ENCODE results near the gene MKRN3. TPM values are rescaled to one million over a fixed set of nuclear protein-coding genes. Genes with fewer than 3 reads are reported as not detected.

Gene MKRN3
- total and polyA plus RNA-seq, 2 donors, result 1.3 to 2.3 TPM

DNA sequence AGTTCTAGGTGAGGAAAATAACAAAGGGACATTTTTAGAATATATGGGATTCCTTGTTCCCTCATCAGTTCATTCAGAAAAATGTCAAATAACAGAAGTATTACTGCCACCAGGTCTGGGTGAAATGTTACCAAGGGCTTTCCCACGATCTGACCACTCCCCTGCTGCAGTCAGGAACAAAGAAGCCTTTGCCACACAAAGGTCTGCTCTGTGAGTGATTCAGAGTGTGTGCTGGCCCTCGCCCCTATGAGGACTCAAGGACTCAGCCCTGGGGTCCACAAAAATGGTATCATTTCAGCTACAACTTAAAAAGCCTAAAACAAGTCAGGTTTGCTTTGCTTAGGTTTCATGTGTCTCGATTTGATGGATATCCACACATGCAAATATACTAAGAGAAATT lies 5.0 kb downstream of the MKRN3 start:
- no peaks in the 10 kb centered on the region for H3K27me3 ChIP-seq (ENCODE audit: control insufficient read depth in 2 of 2, insufficient read depth in 1 of 2, low read length in 1 of 2)
- peaks cover 1 to 12% of the 10 kb centered on the region in 2 donors for H3K9me3 ChIP-seq (ENCODE audit: control insufficient read depth in 2 of 2, insufficient read depth in 1 of 2, low read length in 1 of 2)

GRCh38 chr15:23572844-23573243 lies 7.4 kb downstream of the MKRN3 start:
- Histone ChIP-seq H3K4me1 (ENCODE audit: control insufficient read depth in 2 of 2, insufficient read depth in 2 of 2, low read length in 2 of 2) (no peaks in the 10 kb centered on the region), H3K9me3 (ENCODE audit: control insufficient read depth in 2 of 2, insufficient read depth in 1 of 2, low read length in 1 of 2) (no peaks in the 10 kb centered on the region), H3K4me3 (ENCODE audit: low read length in 2 of 2) (no peak overlapping the region), H3K36me3 (ENCODE audit: control insufficient read depth in 2 of 2, insufficient read depth in 2 of 2, low read length in 1 of 2) (no peaks in the 10 kb centered on the region), H3K27ac (ENCODE audit: low read depth in 1 of 2, low read length in 1 of 2) (no peak overlapping the region), H3K27me3 (ENCODE audit: control insufficient read depth in 2 of 2, insufficient read depth in 1 of 2, low read length in 1 of 2) (no peaks in the 10 kb centered on the region)
- 84% methylated on average over 4 of the region's 4 CpGs for WGBS
- DNase-seq (ENCODE audit: low read depth in 6 of 9, low spot score in 9 of 9), result no peak

More for the DNA sequence above, 5.0 kb downstream of the MKRN3 start:
- H3K27ac ChIP-seq (ENCODE audit: low read depth in 1 of 2, low read length in 1 of 2), result no peak overlapping the region
- H3K4me3 ChIP-seq (ENCODE audit: low read length in 2 of 2), result no peak overlapping the region
- 45% methylated on average over 3 of the region's 3 CpGs for WGBS
- H3K4me1 ChIP-seq (ENCODE audit: control insufficient read depth in 2 of 2, insufficient read depth in 2 of 2, low read length in 2 of 2), result no peaks in the 10 kb centered on the region
- no peak for DNase-seq (ENCODE audit: low read depth in 6 of 9, low spot score in 9 of 9)
- H3K36me3 ChIP-seq (ENCODE audit: control insufficient read depth in 2 of 2, insufficient read depth in 2 of 2, low read length in 1 of 2), result no peaks in the 10 kb centered on the region

- no peak overlapping the region for H3K27ac ChIP-seq (ENCODE audit: low read depth in 1 of 2, low read length in 1 of 2)
- H3K9me3 ChIP-seq (ENCODE audit: control insufficient read depth in 2 of 2, insufficient read depth in 1 of 2, low read length in 1 of 2), result no peaks in the 10 kb centered on the region
- WGBS, result 39% methylated on average over 3 of the region's 3 CpGs
- no peaks in the 10 kb centered on the region for H3K4me1 ChIP-seq (ENCODE audit: control insufficient read depth in 2 of 2, insufficient read depth in 2 of 2, low read length in 2 of 2)
- peak in 3 of 9 donors; percentile 8 to 48 (median 41) for DNase-seq (ENCODE audit: low read depth in 6 of 9, low spot score in 9 of 9)
- H3K36me3 ChIP-seq (ENCODE audit: control insufficient read depth in 2 of 2, insufficient read depth in 2 of 2, low read length in 1 of 2), result no peaks in the 10 kb centered on the region
- no peaks in the 10 kb centered on the region for H3K27me3 ChIP-seq (ENCODE audit: control insufficient read depth in 2 of 2, insufficient read depth in 1 of 2, low read length in 1 of 2)
- H3K4me3 ChIP-seq (ENCODE audit: low read length in 2 of 2), result no peak overlapping the region
Observed at GRCh38 chr15:23574742-23575141, 9.3 kb downstream of the MKRN3 start.

DNA sequence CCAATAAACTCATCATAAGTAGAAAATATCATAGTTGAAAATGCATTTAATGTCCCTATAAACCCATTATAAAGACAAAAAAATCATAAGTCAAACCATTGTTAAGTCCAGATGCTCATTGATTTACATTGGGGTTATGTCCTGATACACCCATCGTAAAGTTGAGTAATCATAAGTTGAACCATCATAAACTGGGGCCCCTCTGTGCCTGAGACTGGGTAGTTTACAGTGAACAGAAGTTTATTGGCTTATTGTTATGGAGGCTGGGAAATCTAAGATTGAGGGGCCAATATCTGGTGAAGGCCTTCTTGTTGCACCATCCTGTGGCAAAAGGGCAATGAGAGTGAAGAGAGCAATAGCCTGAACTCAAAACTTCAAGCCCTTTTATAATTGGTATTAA lies 10.6 kb downstream of the MKRN3 start:
- WGBS, result 82% methylated on average over 1 of the region's 1 CpG
- H3K36me3 ChIP-seq (ENCODE audit: control insufficient read depth in 2 of 2, insufficient read depth in 2 of 2, low read length in 1 of 2), result no peaks in the 10 kb centered on the region
- H3K9me3 ChIP-seq (ENCODE audit: control insufficient read depth in 2 of 2, insufficient read depth in 1 of 2, low read length in 1 of 2), result no peaks in the 10 kb centered on the region
- no peak overlapping the region for H3K4me3 ChIP-seq (ENCODE audit: low read length in 2 of 2)
- H3K4me1 ChIP-seq (ENCODE audit: control insufficient read depth in 2 of 2, insufficient read depth in 2 of 2, low read length in 2 of 2), result no peaks in the 10 kb centered on the region
- no peak overlapping the region for H3K27ac ChIP-seq (ENCODE audit: low read depth in 1 of 2, low read length in 1 of 2)
- H3K27me3 ChIP-seq (ENCODE audit: control insufficient read depth in 2 of 2, insufficient read depth in 1 of 2, low read length in 1 of 2), result no peaks in the 10 kb centered on the region
- no peak for DNase-seq (ENCODE audit: low read depth in 6 of 9, low spot score in 9 of 9)

GRCh38 chr15:23578521-23579150 lies 13.2 kb downstream of the MKRN3 start:
- H3K9me3 ChIP-seq (ENCODE audit: control insufficient read depth in 2 of 2, insufficient read depth in 1 of 2, low read length in 1 of 2), result no peaks in the 10 kb centered on the region
- no peak for DNase-seq (ENCODE audit: low read depth in 6 of 9, low spot score in 9 of 9)
- 82% methylated on average over 4 of the region's 4 CpGs for WGBS
- H3K27me3 ChIP-seq (ENCODE audit: control insufficient read depth in 2 of 2, insufficient read depth in 1 of 2, low read length in 1 of 2), result no peaks in the 10 kb centered on the region
- no peaks in the 10 kb centered on the region for H3K36me3 ChIP-seq (ENCODE audit: control insufficient read depth in 2 of 2, insufficient read depth in 2 of 2, low read length in 1 of 2)
- H3K27ac ChIP-seq (ENCODE audit: low read depth in 1 of 2, low read length in 1 of 2), result no peak overlapping the region
- no peaks in the 10 kb centered on the region for H3K4me1 ChIP-seq (ENCODE audit: control insufficient read depth in 2 of 2, insufficient read depth in 2 of 2, low read length in 2 of 2)
- no peak overlapping the region for H3K4me3 ChIP-seq (ENCODE audit: low read length in 2 of 2)

DNA sequence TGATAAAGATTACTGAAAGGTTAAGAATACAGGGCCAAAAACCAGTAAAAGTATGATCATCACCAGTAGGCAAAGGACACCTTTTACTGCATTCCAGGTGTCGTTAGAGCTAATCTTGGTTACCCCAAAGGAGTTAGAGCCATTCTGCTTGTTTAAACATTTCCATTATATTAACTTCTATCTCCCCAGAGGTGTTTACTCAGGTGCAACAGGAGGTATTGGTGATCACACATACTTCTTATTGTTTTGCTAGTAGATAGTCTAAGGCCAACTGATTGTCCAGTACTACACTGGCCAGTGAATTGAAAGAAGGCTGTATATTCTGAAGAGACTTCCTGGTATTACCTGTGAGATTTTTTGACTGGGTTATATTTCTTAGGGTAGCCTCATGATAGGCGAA lies 22.8 kb downstream of the MKRN3 start:
- DNase-seq (ENCODE audit: low read depth in 6 of 9, low spot score in 9 of 9), result no peak
- Histone ChIP-seq H3K9me3 (ENCODE audit: control insufficient read depth in 2 of 2, insufficient read depth in 1 of 2, low read length in 1 of 2) (no peaks in the 10 kb centered on the region), H3K4me3 (ENCODE audit: low read length in 2 of 2) (no peak overlapping the region), H3K36me3 (ENCODE audit: control insufficient read depth in 2 of 2, insufficient read depth in 2 of 2, low read length in 1 of 2) (no peaks in the 10 kb centered on the region), H3K27ac (ENCODE audit: low read depth in 1 of 2, low read length in 1 of 2) (no peak overlapping the region), H3K4me1 (ENCODE audit: control insufficient read depth in 2 of 2, insufficient read depth in 2 of 2, low read length in 2 of 2) (no peaks in the 10 kb centered on the region), H3K27me3 (ENCODE audit: control insufficient read depth in 2 of 2, insufficient read depth in 1 of 2, low read length in 1 of 2) (no peaks in the 10 kb centered on the region)
- WGBS, result 83% methylated on average over 2 of the region's 2 CpGs

DNA sequence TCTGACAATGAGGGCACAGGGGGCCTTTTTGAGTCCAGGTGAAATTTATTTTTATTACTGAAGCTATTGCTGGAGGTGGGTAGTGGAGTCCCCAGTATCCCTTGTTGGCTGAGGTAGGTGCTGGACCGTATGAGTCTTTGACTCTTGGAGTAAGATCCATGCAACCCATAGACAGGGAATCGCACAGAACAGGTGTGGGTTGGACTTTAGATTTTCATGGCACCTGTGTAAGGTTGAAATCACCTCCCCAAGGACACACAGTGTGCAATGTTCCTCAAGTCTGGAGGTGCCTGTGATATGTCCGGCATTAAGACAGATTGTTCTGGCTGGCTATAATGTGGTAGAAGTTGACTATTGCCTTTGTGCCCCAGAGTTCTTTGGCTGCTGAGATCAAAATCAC lies 23.5 kb downstream of the MKRN3 start:
- no peak overlapping the region for H3K4me3 ChIP-seq (ENCODE audit: low read length in 2 of 2)
- no peak for DNase-seq (ENCODE audit: low read depth in 6 of 9, low spot score in 9 of 9)
- no peaks in the 10 kb centered on the region for H3K27me3 ChIP-seq (ENCODE audit: control insufficient read depth in 2 of 2, insufficient read depth in 1 of 2, low read length in 1 of 2)
- H3K36me3 ChIP-seq (ENCODE audit: control insufficient read depth in 2 of 2, insufficient read depth in 2 of 2, low read length in 1 of 2), result no peaks in the 10 kb centered on the region
- 61% methylated on average over 3 of the region's 3 CpGs for WGBS
- H3K27ac ChIP-seq (ENCODE audit: low read depth in 1 of 2, low read length in 1 of 2), result no peak overlapping the region
- no peaks in the 10 kb centered on the region for H3K4me1 ChIP-seq (ENCODE audit: control insufficient read depth in 2 of 2, insufficient read depth in 2 of 2, low read length in 2 of 2)
- H3K9me3 ChIP-seq (ENCODE audit: control insufficient read depth in 2 of 2, insufficient read depth in 1 of 2, low read length in 1 of 2), result no peaks in the 10 kb centered on the region

DNA sequence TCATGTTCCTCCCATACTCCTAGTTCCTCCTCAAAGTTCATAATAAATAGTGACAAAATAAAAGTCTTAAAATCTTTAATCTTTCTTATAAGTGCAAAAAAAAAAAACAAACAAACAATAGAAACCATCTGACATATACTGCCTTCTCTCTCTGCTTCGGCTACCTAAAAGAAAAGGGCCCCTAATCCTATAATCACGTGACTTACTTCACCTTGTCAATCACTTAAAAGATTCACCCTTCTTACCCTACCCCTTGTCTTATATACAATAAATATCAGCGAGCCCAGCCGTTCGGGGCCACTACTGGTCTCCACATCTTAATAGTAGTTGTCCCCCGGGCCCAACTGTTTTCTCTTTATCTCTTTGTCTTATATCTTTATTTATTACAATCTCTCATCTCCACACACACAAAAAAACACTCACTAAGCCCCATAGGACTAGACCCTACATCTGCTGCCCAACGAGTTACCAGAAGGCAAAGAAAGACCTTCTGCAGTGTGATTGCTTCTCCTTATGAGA lies 28.8 kb downstream of the MKRN3 start:
- Histone ChIP-seq H3K9me3 (ENCODE audit: control insufficient read depth in 2 of 2, insufficient read depth in 1 of 2, low read length in 1 of 2) (no peaks in the 10 kb centered on the region), H3K36me3 (ENCODE audit: control insufficient read depth in 2 of 2, insufficient read depth in 2 of 2, low read length in 1 of 2) (no peaks in the 10 kb centered on the region), H3K4me3 (ENCODE audit: low read length in 2 of 2) (no peak overlapping the region), H3K27ac (ENCODE audit: low read depth in 1 of 2, low read length in 1 of 2) (no peak overlapping the region), H3K27me3 (ENCODE audit: control insufficient read depth in 2 of 2, insufficient read depth in 1 of 2, low read length in 1 of 2) (no peaks in the 10 kb centered on the region), H3K4me1 (ENCODE audit: control insufficient read depth in 2 of 2, insufficient read depth in 2 of 2, low read length in 2 of 2) (no peaks in the 10 kb centered on the region)
- no peak for DNase-seq (ENCODE audit: low read depth in 6 of 9, low spot score in 9 of 9)
- WGBS, result 88% methylated on average over 7 of the region's 7 CpGs

DNA sequence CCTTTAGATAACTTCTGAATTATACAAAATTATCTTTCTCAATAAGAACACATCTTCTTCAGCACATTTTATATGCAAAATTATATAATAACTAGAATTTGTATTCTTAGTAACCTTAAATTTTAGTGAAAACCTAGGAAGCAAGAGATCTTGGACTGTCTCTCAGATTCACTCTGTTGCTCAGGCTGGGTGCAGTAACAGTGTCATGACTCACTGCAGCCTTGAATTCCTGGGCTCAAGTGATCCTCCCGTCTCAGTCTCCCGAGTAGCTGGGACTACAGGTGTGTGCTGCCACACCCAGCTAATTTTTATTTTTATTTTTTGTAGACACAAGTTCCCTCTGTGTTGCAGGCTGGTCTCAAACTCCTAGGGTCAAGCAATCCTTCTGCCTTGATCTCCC lies 29.9 kb downstream of the MKRN3 start:
- WGBS, result 76% methylated on average over 2 of the region's 2 CpGs
- no peak for DNase-seq (ENCODE audit: low read depth in 6 of 9, low spot score in 9 of 9)
- H3K36me3 ChIP-seq (ENCODE audit: control insufficient read depth in 2 of 2, insufficient read depth in 2 of 2, low read length in 1 of 2), result no peaks in the 10 kb centered on the region
- no peak overlapping the region for H3K4me3 ChIP-seq (ENCODE audit: low read length in 2 of 2)
- no peaks in the 10 kb centered on the region for H3K4me1 ChIP-seq (ENCODE audit: control insufficient read depth in 2 of 2, insufficient read depth in 2 of 2, low read length in 2 of 2)
- H3K27me3 ChIP-seq (ENCODE audit: control insufficient read depth in 2 of 2, insufficient read depth in 1 of 2, low read length in 1 of 2), result no peaks in the 10 kb centered on the region
- H3K9me3 ChIP-seq (ENCODE audit: control insufficient read depth in 2 of 2, insufficient read depth in 1 of 2, low read length in 1 of 2), result no peaks in the 10 kb centered on the region
- no peak overlapping the region for H3K27ac ChIP-seq (ENCODE audit: low read depth in 1 of 2, low read length in 1 of 2)
